ENCODE results near the gene EIF4G2.

Gene EIF4G2

DNA sequence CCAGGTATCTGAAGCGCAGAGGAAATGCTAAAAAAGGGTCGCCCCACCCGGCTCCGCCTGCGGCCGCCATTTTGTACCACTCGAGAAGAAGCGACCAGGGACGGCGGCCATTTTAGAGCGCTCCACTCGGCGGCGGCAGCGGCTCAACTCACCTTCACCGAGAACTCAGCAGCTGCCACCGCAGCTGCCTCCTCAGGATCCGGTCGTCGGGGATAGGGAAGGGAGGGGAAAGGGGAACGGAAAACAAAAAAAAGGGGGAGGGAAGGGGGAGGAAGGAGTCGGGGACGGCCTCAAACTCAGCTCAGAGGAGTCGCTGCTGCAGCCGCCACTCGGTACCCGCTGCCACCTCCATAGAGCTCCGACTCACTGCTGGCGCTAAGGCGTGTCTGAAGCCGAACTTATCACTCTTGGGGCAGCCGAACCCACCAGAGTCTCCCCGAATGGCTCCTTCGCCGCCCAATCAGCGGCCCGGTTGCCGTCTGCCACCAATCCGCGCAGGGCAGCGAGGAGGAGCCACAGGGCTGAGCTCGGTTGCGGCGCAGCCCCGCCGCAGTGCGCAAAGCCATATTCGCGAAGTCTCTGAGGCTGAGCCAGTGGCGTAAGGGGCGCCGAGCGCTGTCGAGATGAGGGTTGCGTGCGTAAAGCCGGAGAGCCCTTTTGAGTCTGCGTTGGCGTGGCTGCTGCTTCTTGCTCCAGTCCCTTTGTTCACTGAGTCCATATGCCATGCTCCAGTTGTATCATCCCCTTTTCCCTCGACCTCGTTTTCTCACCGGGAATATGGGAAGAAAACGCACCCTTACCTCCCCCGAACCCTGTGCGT, at the start of gene EIF4G2:
Gene EIF4G2, minus strand, starts transcription at position 374 of the 820 bp plus-strand sequence.
- TF ChIP-seq, protein P1, sequence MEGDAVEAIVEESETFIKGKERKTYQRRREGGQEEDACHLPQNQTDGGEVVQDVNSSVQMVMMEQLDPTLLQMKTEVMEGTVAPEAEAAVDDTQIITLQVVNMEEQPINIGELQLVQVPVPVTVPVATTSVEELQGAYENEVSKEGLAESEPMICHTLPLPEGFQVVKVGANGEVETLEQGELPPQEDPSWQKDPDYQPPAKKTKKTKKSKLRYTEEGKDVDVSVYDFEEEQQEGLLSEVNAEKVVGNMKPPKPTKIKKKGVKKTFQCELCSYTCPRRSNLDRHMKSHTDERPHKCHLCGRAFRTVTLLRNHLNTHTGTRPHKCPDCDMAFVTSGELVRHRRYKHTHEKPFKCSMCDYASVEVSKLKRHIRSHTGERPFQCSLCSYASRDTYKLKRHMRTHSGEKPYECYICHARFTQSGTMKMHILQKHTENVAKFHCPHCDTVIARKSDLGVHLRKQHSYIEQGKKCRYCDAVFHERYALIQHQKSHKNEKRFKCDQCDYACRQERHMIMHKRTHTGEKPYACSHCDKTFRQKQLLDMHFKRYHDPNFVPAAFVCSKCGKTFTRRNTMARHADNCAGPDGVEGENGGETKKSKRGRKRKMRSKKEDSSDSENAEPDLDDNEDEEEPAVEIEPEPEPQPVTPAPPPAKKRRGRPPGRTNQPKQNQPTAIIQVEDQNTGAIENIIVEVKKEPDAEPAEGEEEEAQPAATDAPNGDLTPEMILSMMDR (IDR thresholded peaks at IDR 0.05; ENCODE audit: control extremely low read depth, extremely low read depth, low read depth, missing control alignments) = no peak
- ChIA-PET POLR2A (interaction anchor here (0.5 to 2.9 kb wide), 44 partner anchors 8 to 1523 kb away, joined by 3 to 79 read pairs (median 5); partner anchors contain the start of genes ADM, CTR9 and ZBED5), CTCF (interaction anchor here (1.0 to 3.1 kb wide), 13 partner anchors 10 to 125 kb away, joined by 3 to 36 read pairs (median 4); partner anchors contain the start of gene ZBED5)
- peak; percentile 99 for DNase-seq (ENCODE audit: extremely low spot score)

DNA sequence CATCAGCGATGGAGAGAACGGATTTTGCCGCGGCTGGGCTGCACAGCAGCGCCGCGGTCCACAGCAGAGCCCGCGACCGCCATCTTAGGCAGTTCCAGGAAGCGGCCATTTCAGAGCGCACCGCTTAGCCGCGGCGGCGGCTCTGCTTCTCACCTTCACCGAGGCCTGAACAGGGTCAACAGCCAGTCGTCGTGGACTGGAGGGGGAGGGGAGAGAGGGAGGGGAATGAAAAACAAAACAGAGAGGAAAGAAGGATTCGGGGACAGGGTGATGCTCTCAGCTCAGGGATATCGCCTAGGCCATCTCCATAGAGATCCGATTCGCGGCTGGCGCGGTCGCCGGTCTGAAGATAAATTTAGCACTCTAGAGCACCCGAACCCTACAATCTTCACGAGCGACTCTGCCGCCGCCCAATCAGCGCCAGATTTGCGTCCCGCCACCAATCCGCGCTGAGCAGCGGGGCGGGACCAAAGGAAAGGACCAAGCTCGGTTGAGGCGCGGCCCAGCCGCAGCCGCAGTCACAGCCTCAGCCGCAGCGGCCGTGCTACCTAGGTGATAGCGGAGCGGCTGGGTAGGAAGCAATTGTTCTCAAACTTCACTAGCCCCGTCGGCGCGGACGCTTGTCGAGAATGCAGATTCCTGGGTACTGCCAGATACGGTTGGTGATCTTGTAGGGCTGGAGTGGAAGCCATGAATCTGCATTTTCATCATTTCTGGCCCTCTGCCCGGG, 49.1 kb upstream of the EIF4G2 start, which contains the start of gene ZBED5:
Gene ZBED5, minus strand, starts transcription at position 345 of the 730 bp plus-strand sequence. CDS start 3,108 bp downstream, outside the sequence.
- CTCF ChIA-PET = interaction anchor here (1.0 to 2.2 kb wide), 6 partner anchors 10 to 204 kb away, joined by 3 to 11 read pairs (median 5); partner anchors contain the start of gene EIF4G2
- POLR2A ChIA-PET = interaction anchor here (0.5 to 3.3 kb wide), 6 partner anchors 10 to 635 kb away, joined by 3 to 58 read pairs (median 4); partner anchors contain the start of gene EIF4G2
- TF ChIP-seq, protein P1 (IDR thresholded peaks at IDR 0.05; ENCODE audit: control extremely low read depth, extremely low read depth, low read depth, missing control alignments) = peak; percentile 26
- DNase-seq (ENCODE audit: extremely low spot score) = peak; percentile 94

DNA sequence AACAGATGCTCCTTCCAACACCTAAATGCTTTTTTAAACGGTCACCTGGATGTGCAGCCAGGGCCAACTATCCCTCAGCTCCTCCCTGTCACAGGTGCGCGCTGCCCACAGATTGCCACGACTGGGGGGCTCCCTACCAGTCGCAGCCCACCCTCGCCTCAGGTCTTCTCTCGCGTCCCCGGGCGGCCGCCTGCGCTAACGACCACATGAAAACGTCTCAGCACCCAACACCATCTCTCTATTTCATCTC, 48.7 kb upstream of the EIF4G2 start:
- TF ChIP-seq, protein P1 (IDR thresholded peaks at IDR 0.05; ENCODE audit: control extremely low read depth, extremely low read depth, low read depth, missing control alignments) = no peak
- POLR2A ChIA-PET = interaction anchor here (0.5 to 3.3 kb wide), 4 partner anchors 10 to 379 kb away, joined by 3 to 58 read pairs (median 3); partner anchors contain the start of gene EIF4G2
- peak; percentile 15 for DNase-seq (ENCODE audit: extremely low spot score)
- CTCF ChIA-PET = interaction anchor here (1.6 to 2.2 kb wide), 3 partner anchors 9 to 48 kb away, joined by 6 to 11 read pairs (median 6); partner anchors contain the start of gene EIF4G2

DNA sequence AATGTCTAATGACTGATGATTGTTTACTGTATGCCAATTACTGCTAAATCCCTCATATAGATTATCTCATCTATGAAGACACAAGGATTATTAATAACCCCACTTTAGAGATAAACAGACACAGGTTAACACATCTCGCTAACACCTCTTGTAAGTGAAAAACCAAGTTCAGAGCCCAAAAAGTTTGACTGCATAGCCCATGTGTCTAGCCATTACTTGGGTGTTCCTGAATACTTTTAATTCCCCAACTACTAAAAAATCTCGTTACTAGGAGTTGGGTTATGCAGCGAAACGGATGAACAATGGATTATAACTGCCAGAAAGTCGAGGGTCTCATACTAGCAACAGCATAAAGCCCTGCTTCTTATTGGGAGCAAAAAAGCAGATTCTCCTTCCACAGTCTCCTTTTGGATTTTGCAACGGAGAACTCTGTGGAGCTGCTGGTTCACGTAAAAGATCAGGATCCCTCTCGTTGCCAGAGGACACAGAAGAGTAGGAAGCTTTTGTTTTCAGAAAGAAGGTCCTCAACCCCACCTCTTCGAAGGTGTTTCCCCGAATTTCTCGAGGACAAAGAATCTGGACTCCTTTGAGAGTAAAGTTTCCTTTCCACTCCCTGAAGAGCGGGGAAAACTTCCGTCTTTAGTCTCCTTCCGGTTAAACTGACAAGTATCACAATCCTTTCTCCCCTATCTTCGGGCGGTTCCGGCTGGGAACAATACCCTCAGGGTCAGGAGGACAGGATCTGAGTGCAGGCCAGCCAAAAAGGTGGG, 48.1 kb upstream of the EIF4G2 start:
- TF ChIP-seq, protein P1 (IDR thresholded peaks at IDR 0.05; ENCODE audit: control extremely low read depth, extremely low read depth, low read depth, missing control alignments) = no peak
- DNase-seq (ENCODE audit: extremely low spot score) = peak; percentile 20
- ChIA-PET POLR2A (interaction anchor here (3.3 kb wide), 1 partner anchor 48 kb away, joined by 58 read pairs; the partner anchor contains the start of gene EIF4G2), CTCF (interaction anchor here (1.8 kb wide), 1 partner anchor 47 kb away, joined by 6 read pairs; the partner anchor contains the start of gene EIF4G2)

DNA sequence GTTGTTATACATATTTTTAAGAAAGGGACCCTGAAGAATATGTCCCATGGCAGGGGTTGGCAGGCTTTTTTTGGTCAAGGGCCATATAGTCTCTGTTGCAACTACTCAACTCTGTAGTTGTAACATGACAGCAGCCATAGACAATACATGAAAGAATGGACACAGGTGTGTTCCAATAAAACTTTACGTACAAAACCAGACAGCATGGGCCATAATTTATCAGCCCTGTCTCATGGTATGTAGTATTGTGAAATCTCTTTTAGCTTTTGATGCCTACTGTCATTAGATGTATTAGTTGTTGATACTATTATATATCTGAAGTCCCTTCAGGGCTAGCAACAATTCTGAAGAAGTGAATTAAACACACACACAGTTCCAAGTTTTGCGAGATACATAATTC, 46.6 kb upstream of the EIF4G2 start:
- ChIA-PET CTCF (no interaction called here), POLR2A (interaction anchor here (1.4 kb wide), 1 partner anchor 47 kb away, joined by 5 read pairs; the partner anchor contains the start of gene EIF4G2)
- TF ChIP-seq, protein P1 (IDR thresholded peaks at IDR 0.05; ENCODE audit: control extremely low read depth, extremely low read depth, low read depth, missing control alignments) = no peak
- no peak for DNase-seq (ENCODE audit: extremely low spot score)
